RPMI8226 (cell line): ENCODE measurements around the gene MTAP.

Source experiments
- DNase-seq: peaks from one replicate; pipeline ENCODE4 v3.0.0-alpha.2; 2015

Gene MTAP

GRCh38 chr9:21854119-21854518 is 51.7 kb downstream of the MTAP start:
- no peak for DNase-seq

DNA sequence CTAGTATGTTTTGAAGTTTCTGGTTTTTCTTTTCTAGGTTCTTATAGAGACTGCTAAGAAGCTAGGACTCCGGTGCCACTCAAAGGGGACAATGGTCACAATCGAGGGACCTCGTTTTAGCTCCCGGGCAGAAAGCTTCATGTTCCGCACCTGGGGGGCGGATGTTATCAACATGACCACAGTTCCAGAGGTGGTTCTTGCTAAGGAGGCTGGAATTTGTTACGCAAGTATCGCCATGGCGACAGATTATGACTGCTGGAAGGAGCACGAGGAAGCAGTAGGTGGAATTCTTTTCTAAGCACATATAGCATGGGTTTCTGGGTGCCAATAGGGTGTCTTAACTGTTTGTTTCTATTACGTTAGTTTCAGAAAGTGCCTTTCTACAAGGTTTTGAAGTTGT is 52.2 kb downstream of the MTAP start:
- DNase-seq = no peak

GRCh38 chr9:21856301-21857094 is 54.1 kb downstream of the MTAP start:
- DNase-seq = no peak

DNA sequence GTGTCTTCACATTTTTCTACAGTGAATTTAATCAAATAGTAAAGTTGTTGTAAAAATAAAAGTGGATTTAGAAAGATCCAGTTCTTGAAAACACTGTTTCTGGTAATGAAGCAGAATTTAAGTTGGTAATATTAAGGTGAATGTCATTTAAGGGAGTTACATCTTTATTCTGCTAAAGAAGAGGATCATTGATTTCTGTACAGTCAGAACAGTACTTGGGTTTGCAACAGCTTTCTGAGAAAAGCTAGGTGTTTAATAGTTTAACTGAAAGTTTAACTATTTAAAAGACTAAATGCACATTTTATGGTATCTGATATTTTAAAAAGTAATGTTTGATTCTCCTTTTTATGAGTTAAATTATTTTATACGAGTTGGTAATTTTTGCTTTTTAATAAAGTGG is 60.4 kb downstream of the MTAP start:
- no peak for DNase-seq

GRCh38 chr9:21864505-21864904 is 62.1 kb downstream of the MTAP start:
- no peak for DNase-seq

GRCh38 chr9:21866302-21866701 is 63.9 kb downstream of the MTAP start:
- no peak for DNase-seq

DNA sequence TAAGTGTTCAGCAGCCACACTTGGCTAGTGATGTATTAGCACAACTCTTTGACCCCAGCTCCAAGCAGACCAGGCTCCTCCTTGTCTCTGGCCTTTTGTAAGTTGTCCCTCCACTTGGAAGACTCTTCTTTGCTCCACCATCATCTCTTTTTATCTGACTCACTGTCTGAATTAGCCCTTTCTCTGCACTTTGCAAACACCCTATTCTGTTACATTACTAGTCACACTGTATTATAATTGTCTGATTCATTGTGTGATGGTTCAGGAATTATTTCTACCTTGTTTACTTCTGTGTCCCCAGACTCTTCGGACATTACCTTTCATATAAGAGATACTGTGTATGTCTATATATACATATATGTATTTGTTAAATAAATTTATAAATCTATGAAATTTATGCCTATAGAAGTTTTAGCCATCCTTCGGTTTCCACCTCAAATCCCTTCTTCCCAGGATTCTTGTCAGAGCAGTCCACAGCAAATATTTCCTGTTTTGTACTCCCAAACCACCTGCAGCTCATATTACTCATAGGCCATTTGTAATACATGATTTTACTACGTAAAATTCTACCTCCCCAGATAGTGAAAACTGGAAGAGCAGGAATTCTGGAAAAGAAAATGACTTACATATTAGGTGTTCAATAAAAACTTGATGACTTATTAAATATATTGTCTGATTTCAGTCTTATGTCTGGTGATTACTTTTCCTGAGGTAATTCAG is 69.0 kb downstream of the MTAP start:
- no peak for DNase-seq

DNA sequence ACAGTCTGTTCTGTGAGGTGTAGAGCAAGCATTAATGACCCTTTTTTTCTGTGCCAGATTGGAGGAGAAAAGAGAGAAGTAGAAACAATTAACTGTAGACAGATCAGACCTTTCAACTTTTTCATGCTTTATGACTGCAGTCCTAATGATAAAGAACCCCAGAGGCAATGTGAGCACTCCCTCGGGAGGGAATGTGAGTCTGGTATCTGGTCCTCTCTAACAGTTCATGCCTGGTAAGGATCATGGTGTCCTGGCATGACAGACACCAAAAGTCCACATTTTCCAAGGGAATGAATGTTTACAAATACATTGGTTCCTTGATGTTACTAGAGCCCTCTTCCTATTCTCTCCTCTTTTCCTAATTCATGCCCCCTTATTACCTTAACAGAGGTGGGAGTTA is 70.3 kb downstream of the MTAP start:
- no peak for DNase-seq

- DNase-seq = no peak
Measured at GRCh38 chr9:21873540-21874221, 71.2 kb downstream of the MTAP start.

DNA sequence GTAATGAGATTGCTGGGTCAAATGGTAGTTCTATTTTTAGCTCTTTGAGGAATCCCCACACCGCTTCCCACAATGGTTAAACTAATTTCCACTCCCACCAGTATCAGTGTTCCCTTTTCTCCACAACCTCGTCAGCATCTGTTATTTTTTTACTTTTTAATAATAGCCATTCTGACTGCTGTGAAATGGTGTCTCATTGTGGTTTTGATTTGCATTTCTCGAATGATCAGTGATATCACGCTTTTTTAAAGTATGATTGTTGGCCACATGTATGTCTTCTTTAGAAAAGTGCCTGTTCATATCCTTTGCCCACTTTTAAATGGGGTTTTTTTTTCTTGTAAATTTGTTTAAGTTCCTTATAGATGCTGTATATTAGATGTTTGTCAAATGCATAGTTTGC is 73.5 kb downstream of the MTAP start:
- DNase-seq = no peak

- DNase-seq = peak; percentile 72
Measured at GRCh38 chr9:21883642-21884041, 81.2 kb downstream of the MTAP start.

- no peak for DNase-seq
Measured at GRCh38 chr9:21889673-21890072, 87.2 kb downstream of the MTAP start.

GRCh38 chr9:21890696-21891095 is 88.3 kb downstream of the MTAP start:
- no peak for DNase-seq

DNA sequence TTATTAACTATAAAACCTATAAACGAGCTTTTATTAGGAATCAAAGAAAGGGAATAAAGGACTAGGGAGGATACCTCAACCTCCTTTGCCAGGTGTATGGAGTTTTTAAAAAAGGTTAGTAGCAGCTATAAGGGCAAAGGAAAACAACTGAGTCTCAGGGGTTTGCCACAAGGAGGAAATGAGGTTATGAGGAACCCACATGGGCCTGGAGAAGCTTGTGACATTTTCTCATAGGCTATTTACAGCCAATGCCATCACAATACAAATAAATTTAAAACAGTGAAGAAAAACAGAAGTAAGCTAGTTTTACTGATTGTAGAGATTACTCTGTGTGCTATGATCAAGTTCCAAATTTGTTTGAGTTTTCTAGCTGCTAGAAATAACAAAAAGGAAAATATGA is 99.1 kb downstream of the MTAP start:
- no peak for DNase-seq

- DNase-seq = peak; percentile 54
Measured at GRCh38 chr9:21902136-21902535, 99.7 kb downstream of the MTAP start.

DNA sequence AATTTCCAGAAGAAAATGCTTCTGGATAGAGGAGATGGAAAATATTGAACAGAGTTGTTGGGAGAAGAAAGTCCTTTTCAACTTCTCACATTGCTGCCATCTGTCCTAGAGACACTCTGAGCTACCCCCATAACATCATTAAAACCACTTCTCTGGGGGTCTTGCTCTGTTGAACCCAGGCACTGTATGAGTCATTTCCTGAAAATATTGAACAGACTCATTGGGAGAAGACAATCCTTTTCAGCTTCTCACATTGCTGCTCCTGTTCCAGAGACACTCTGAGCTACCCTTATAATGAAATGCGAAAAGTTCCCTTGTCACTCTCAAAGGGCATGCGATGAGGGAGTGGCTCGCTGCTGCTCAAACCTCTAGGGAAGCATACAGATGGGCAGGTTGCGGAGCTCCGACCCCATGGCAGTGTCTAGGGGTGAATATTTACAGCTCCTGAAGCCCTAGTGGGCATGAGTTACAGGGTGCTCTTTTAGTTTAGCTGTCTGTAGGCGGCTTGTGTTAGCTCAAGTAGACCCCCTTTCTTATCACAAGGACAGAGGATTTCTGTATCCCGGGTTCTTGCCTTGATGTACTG is 101.0 kb downstream of the MTAP start:
- DNase-seq = no peak

DNA sequence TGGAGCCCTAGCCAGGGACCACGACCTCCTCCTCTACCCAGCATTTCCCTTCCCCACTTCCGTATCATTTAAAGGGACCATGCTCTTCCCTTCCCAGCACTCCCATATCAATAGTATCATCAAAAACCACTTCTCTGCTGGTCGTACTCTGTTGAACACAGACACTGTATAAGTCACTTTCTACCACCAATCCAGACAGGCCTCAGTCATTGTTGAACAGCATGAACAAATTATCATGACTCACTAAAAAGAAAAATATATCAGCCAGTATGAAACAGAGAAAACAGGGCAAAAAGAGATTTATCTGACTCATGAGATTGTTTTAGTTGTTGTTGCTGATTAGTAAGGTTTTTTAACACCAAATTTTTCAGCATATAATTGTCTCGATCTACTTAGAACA is 101.9 kb downstream of the MTAP start:
- no peak for DNase-seq

DNA sequence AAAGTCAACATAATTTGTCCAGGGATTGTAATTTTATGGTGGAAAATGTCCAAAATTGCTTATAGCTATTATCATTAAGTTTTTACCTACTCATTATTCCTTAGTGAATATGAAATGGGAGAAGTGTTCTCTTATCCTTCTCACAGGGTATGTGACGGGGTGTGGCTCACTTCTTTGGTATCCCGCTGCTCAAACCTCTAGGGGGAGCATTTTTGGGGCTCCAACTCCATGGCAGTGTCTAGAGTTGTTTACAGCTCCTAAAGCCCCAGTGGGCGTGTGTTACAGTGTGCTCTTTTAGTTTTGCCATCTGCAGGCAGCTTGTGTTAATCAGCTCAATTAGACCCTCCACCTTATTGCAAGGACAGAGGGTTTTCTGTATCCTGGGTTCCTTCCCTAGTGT is 102.3 kb downstream of the MTAP start:
- DNase-seq = no peak

DNA sequence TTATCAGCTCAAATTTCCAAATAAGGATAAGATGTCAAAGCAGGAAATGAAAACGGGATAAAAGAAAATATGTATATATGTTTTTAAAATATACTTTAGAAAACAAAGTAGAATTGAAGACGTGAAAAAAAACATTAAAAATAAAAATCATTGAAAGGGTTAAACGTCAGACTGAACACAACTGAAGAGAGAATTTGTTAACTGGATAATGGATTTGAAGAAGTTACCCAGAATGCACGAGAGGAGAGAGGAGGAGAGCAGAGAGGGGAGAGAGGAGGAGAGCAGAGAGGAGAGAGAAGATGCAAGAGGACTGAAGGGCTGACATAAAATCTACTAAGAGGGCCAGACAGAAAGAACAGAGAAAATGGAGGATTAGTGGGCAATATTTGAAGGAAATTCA is 103.8 kb downstream of the MTAP start:
- DNase-seq = no peak

DNA sequence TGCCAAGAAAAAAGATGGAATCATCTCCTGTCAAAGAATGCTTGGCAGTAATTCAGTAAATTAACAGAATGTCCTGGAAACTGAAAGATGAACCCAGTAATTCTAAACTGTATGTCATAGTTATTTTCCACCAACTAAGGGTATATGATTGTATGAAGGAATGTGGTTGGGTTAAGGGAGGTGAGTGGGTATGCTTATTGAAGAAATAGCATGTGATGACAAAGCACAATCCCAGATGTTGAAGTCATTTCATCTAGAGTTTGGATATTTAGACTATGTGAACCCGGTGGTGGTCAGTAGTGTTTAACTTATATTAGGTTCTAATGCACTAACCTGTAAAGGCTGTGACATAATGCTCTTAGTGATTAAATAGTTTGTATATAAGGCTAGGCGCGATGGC is 104.4 kb downstream of the MTAP start:
- DNase-seq = no peak

DNA sequence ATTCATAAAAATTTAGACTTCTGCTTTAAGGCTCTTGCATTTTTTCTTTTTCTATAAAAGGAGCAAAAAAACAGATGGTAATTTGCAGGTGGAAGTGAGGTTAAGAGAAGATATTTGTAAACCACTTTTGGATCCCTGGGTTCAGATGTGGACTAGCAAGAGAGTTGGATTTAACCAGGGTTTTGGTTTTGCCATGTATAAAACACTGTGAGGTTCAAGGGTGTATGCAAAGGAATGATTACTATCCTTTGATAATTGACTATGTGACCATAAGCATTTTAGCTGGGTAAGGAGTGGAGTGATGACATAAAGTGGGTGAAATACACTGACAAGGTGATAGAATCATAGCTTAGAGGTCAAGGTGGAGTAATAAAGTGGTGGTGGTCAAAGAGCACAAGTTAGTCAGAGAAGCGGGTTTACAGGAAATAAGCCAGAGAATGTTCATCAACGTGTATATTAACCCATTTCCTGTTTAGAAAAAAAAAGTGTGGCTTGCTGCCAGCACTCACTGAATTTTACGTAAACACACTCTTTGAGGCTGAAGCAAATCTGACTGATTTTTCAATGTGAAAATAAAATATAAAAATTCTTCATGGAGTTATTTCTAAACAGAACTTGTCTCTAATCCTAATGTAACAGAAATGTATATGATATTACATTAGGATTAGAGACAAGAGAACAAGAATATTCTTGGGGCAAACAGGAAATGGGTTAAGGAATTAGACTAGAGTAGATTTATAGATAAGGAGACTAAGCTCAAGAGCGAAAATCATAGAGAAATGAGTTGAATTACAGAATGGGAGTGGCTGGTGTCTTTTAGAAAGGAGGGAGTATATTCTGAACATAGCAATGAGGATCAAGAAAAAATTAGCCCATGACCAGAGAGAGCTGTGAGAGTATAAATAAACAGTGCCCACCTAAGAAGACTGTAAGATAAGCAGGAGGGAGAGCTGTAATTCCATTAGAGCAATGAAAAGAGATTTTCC is 117.2 kb downstream of the MTAP start:
- peak; percentile 80 for DNase-seq

DNA sequence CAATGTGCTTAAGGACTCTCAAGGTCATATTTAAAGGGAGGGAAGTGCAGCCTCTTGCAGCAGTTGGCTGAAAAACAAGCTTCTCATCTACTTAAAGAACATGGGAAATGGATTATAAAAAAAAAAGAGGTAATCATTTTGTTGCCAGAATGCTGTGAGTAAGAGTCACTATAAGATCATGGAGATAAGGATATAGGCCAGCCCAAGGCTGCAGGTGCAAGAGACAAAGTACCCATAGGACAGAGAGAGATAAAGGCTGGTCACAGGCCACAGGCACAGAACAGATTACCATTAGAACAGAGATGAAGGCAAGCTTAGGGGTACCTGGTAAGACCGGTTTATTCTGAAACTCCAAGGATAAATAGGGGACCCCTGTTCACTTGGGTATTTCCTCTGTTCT is 121.3 kb downstream of the MTAP start:
- DNase-seq = no peak
